SU-DHL-6 (cell line): Measurements from ENCODE around the gene SERINC5.

ENCODE experiments used
- EZH2phosphoT487 ChIP-seq: fragments of 200-600 bp; sonication (generic), shearing (Covaris generic); conservative IDR thresholded peaks from 2 replicates; pipeline ENCODE4 v1.6.1; 2018; ENCODE audit warnings: mild to moderate bottlenecking, antibody characterized with exemption, low read length, moderate library complexity, mixed read lengths
- TF ChIP-seq, protein P1 (sequence below): fragments of 200-600 bp; sonication (generic); IDR thresholded peaks from one replicate; pipeline ENCODE4 v1.5.1; 2017; ENCODE audit warnings: antibody characterized with exemption, mild to moderate bottlenecking, low read length, moderate library complexity; ENCODE audit not compliant: insufficient read depth, poor library complexity, severe bottlenecking

DNA sequence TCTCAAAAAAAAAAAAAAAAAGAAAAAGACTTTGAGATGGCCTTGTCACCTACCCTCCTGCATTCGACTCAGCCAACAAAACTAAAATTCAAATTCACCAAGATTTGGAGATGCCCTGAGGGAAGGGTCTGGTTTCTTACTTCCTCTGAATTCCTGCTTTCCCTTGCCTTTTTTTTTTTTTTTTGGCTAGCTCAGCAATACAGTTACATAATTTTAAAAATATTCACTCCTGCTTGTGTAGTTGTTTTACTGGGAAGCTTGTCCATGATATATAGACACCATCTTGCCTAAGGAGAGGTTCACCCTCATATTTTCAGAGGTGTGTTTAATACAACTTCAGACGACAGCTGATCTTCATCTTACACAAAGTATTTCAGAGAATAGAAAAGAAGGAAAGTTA lies 21.3 kb upstream of the SERINC5 start:
- TF ChIP-seq, protein P1, sequence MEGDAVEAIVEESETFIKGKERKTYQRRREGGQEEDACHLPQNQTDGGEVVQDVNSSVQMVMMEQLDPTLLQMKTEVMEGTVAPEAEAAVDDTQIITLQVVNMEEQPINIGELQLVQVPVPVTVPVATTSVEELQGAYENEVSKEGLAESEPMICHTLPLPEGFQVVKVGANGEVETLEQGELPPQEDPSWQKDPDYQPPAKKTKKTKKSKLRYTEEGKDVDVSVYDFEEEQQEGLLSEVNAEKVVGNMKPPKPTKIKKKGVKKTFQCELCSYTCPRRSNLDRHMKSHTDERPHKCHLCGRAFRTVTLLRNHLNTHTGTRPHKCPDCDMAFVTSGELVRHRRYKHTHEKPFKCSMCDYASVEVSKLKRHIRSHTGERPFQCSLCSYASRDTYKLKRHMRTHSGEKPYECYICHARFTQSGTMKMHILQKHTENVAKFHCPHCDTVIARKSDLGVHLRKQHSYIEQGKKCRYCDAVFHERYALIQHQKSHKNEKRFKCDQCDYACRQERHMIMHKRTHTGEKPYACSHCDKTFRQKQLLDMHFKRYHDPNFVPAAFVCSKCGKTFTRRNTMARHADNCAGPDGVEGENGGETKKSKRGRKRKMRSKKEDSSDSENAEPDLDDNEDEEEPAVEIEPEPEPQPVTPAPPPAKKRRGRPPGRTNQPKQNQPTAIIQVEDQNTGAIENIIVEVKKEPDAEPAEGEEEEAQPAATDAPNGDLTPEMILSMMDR: no peak
- TF ChIP-seq EZH2phosphoT487: no peak
